Mesenchymal stem cell (in vitro differentiated cells and primary cell): ENCODE results near the gene PSMD3.

ENCODE experiments used
- DNase-seq: peaks from one replicate; pipeline ENCODE4 v3.0.0-alpha.2; 2013
- H2AFZ ChIP-seq: one replicate; pipeline ENCODE4 v1.6.1; 2013; ENCODE audit warnings: low read depth, mild to moderate bottlenecking, control low read depth, inconsistent platforms, low read length, moderate library complexity
- H2AK5ac ChIP-seq: 2 replicates; pipeline ENCODE4 v1.6.1; 2013; ENCODE audit warnings: low read length, moderate library complexity, mild to moderate bottlenecking, inconsistent platforms; ENCODE audit not compliant: severe bottlenecking
- H2BK120ac ChIP-seq: one replicate; pipeline ENCODE4 v1.6.1; 2013; ENCODE audit warnings: low read depth, mild to moderate bottlenecking, inconsistent platforms, low read length, moderate library complexity
- H2BK12ac ChIP-seq, 2 experiments: one replicate each; pipeline ENCODE4 v1.6.1; 2013; ENCODE audit warnings: inconsistent platforms in 2 of 2, low read length in 2 of 2, mild to moderate bottlenecking in 2 of 2, moderate library complexity in 2 of 2, control low read depth in 1 of 2
- H2BK15ac ChIP-seq: one replicate; pipeline ENCODE4 v1.6.1; 2013; ENCODE audit warnings: mild to moderate bottlenecking, low read depth, inconsistent platforms; ENCODE audit not compliant: poor library complexity, severe bottlenecking
- H2BK5ac ChIP-seq: 2 replicates; pipeline ENCODE4 v1.6.1; 2013; ENCODE audit warnings: low read depth, mild to moderate bottlenecking, low read length, control low read depth, inconsistent platforms; ENCODE audit not compliant: poor library complexity, severe bottlenecking
- H3K14ac ChIP-seq, 2 experiments: one replicate each; pipeline ENCODE4 v1.6.1; 2013; ENCODE audit warnings: inconsistent platforms in 2 of 2, low read length in 2 of 2, control low read depth in 1 of 2, mild to moderate bottlenecking in 1 of 2, moderate library complexity in 1 of 2
- H3K18ac ChIP-seq, 2 experiments: one replicate each; pipeline ENCODE4 v1.6.1; 2013; ENCODE audit warnings: inconsistent platforms in 2 of 2, low read length in 2 of 2, control low read depth in 1 of 2, low read depth in 1 of 2, mild to moderate bottlenecking in 1 of 2
- H3K23ac ChIP-seq, 2 experiments: one replicate each; pipeline ENCODE4 v1.6.1; 2013; ENCODE audit warnings: inconsistent platforms in 2 of 2, low read length in 2 of 2, mild to moderate bottlenecking in 2 of 2, moderate library complexity in 2 of 2, control low read depth in 1 of 2
- H3K27ac ChIP-seq: 2 replicates; pipeline ENCODE4 v1.5.1; 2013; ENCODE audit warnings: mild to moderate bottlenecking, moderate library complexity, low read length, control low read depth, inconsistent platforms; ENCODE audit not compliant: poor library complexity, severe bottlenecking
- H3K27me3 ChIP-seq, 2 experiments: 2 replicates each; pipeline versions ENCODE4 v1.6.1 to v1.7.0; 2013; ENCODE audit warnings: low read length in 2 of 2, mild to moderate bottlenecking in 2 of 2, moderate library complexity in 2 of 2, control low read depth in 1 of 2, inconsistent platforms in 1 of 2; ENCODE audit not compliant: control insufficient read depth in 1 of 2, insufficient read depth in 1 of 2
- H3K36me3 ChIP-seq, 2 experiments: 2 replicates each; pipeline versions ENCODE4 v1.6.1 to v1.7.0; 2013; ENCODE audit warnings: low read length in 2 of 2, control low read depth in 1 of 2, inconsistent platforms in 1 of 2, low read depth in 1 of 2, mild to moderate bottlenecking in 1 of 2; ENCODE audit not compliant: insufficient read depth in 2 of 2, control insufficient read depth in 1 of 2
- H3K4ac ChIP-seq, 2 experiments: one replicate each; pipeline ENCODE4 v1.6.1; 2013; ENCODE audit warnings: inconsistent platforms in 2 of 2, low read length in 2 of 2, mild to moderate bottlenecking in 2 of 2, moderate library complexity in 2 of 2, control low read depth in 1 of 2, low read depth in 1 of 2
- H3K4me1 ChIP-seq: 2 replicates; pipeline ENCODE4 v1.6.1; 2013; ENCODE audit warnings: low read depth, low read length, control low read depth; ENCODE audit not compliant: control insufficient read depth, insufficient read depth
- H3K4me2 ChIP-seq: 2 replicates; pipeline ENCODE4 v1.6.1; 2013; ENCODE audit warnings: low read length, mild to moderate bottlenecking, inconsistent platforms; ENCODE audit not compliant: poor library complexity, severe bottlenecking
- H3K4me3 ChIP-seq, 2 experiments: 2 replicates each; pipeline versions ENCODE4 v1.5.1 to v1.7.0; 2013; ENCODE audit warnings: low read length in 2 of 2, mild to moderate bottlenecking in 2 of 2, control low read depth in 1 of 2, low read depth in 1 of 2; ENCODE audit not compliant: insufficient read depth in 1 of 2
- H3K79me1 ChIP-seq: replicated peaks from 2 replicates; pipeline ENCODE4 v1.6.1; 2013; ENCODE audit warnings: mild to moderate bottlenecking, control low read depth, low read length, inconsistent platforms; ENCODE audit not compliant: poor library complexity, severe bottlenecking
- H3K9ac ChIP-seq: 2 replicates; pipeline ENCODE4 v1.7.0; 2013; ENCODE audit warnings: mild to moderate bottlenecking, low read length, moderate library complexity
- H3K9me3 ChIP-seq: 2 replicates; pipeline ENCODE4 v1.7.0; 2013; ENCODE audit warnings: mild to moderate bottlenecking, low read length; ENCODE audit not compliant: control insufficient read depth
- H4K8ac ChIP-seq: one replicate; pipeline ENCODE4 v1.6.1; 2013; ENCODE audit warnings: inconsistent platforms, mild to moderate bottlenecking, low read length, moderate library complexity
- H4K91ac ChIP-seq: one replicate; pipeline ENCODE4 v1.6.1; 2013; ENCODE audit warnings: mild to moderate bottlenecking, low read length, inconsistent platforms
- WGBS: methylation state at CpG from one replicate; pipeline ENCODE4 v1.1.7; 2013; ENCODE audit warnings: mixed read lengths; 5-methylcytosine and 5-hydroxymethylcytosine counted together

The PSMD3 gene

DNA sequence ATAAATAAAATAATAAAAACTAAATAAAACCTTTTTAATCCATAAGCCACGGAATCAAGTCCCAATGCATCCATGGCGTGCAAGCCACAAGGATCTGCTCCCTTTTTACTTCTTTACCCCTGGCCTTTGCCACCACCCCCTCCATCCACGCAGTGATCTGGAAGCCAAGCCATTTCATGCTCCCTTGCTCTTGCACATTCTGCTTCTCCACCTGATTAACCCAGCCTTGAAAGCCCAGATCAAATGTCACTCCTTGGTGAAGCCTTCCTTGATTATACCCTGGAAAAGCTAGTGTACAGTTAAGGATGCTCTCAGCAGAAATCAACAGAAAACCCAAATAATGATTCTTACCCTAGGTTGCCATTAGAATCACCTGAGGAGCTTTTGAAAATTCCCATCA lies 43.2 kb upstream of the PSMD3 start:
- Histone ChIP-seq H2BK12ac (no peak overlapping the region), H2BK5ac (no peak overlapping the region), H2BK120ac (no peak overlapping the region), H3K4me3 (no peak overlapping the region), H3K9ac (no peak overlapping the region), H3K9me3 (no peaks in the 10 kb centered on the region), H3K18ac (no peak overlapping the region), H3K14ac (no peak overlapping the region), H3K4me2 (no peak overlapping the region), H3K27ac (no peak overlapping the region), H4K8ac (no peak overlapping the region), H3K23ac (no peak overlapping the region), H2BK15ac (no peak overlapping the region), H3K36me3 (no peaks in the 10 kb centered on the region), H2AK5ac (no peak overlapping the region), H3K27me3 (peaks cover 0 to 2% of the 10 kb centered on the region in 2 experiments), H3K79me1 (no peaks in the 10 kb centered on the region), H3K4ac (no peak overlapping the region), H3K4me1 (peaks cover 9% of the 10 kb centered on the region), H2AFZ (no peak overlapping the region), H4K91ac (no peak overlapping the region)
- no peak for DNase-seq
- 88% methylated on average over 3 of the region's 3 CpGs for WGBS

DNA sequence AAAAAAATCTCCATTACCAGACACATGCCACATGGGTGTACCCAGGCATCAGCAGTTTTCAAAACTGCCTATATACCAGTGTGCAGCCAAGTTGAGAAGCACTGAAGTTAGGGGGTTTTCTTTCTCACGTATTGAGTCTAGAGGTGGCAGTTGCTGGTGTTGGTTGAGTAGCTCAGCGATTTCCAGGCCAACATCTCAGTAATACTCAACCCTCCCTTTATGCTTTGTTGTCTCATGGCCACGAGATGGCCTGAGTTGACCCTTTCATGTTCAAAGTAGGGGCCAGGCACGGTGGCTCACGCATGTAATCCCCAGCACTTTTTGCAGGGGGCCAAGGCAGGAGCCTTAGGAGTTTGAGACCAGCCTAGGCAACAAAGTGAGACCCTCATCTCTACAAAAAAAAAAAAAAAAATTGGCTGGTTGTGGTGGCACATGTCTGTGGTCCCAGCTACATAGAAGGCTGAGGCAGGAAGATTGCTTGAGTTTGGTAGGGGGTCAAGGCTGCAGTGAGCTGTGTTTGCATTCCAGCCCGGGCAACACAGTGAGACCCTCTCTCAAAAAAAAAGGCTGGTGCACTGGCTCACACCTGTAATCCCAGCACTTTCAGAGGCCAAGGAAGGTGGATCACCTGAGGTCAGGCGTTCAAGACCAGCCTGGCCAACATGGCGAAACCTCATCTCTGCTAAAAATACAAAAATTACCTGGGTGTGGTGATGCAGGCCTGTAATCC lies 42.3 kb upstream of the PSMD3 start:
- WGBS, result 89% methylated on average over 6 of the region's 8 CpGs
- no peak for DNase-seq
- Histone ChIP-seq H2AFZ (no peak overlapping the region), H3K18ac (no peak overlapping the region), H2AK5ac (no peak overlapping the region), H2BK120ac (no peak overlapping the region), H2BK5ac (no peak overlapping the region), H3K27ac (no peak overlapping the region), H3K36me3 (no peaks in the 10 kb centered on the region), H3K79me1 (no peaks in the 10 kb centered on the region), H3K14ac (no peak overlapping the region), H3K23ac (no peak overlapping the region), H3K4me2 (no peak overlapping the region), H4K8ac (no peak overlapping the region), H3K27me3 (peaks cover 5 to 8% of the 10 kb centered on the region in 2 experiments), H2BK12ac (no peak overlapping the region), H3K9me3 (no peaks in the 10 kb centered on the region), H2BK15ac (no peak overlapping the region), H4K91ac (no peak overlapping the region), H3K4ac (no peak overlapping the region), H3K9ac (no peak overlapping the region), H3K4me1 (peaks cover 9% of the 10 kb centered on the region), H3K4me3 (no peak overlapping the region)

DNA sequence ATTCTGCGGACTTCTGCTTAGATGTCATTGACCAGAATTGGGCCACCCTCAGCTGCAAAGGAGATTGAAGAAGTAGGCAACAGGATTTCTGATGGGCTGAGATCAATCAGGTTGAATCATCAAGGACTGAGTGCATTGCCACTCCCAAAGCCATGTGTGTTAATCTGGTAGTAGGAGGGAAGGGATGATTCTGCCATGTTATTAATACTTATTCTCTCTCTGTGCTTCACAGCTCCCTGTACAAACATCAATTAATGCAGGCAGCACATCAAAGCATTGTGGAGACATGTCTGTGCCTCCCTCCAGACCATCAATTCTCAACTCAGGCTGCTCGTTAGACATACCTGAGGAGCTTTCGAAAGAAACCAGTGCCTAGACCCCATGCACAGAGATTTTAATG lies 41.5 kb upstream of the PSMD3 start:
- Histone ChIP-seq H3K27ac (no peak overlapping the region), H3K9me3 (no peaks in the 10 kb centered on the region), H3K4me1 (peaks cover 9% of the 10 kb centered on the region), H2BK5ac (no peak overlapping the region), H3K18ac (no peak overlapping the region), H2AK5ac (no peak overlapping the region), H4K8ac (no peak overlapping the region), H3K4me3 (peak overlapping the region in 1 of 2 experiments; percentile 45), H3K14ac (no peak overlapping the region), H2BK120ac (no peak overlapping the region), H2BK12ac (no peak overlapping the region), H3K79me1 (no peaks in the 10 kb centered on the region), H3K23ac (no peak overlapping the region), H3K4me2 (no peak overlapping the region), H3K9ac (peak overlapping the region; percentile 81), H3K4ac (no peak overlapping the region), H4K91ac (no peak overlapping the region), H3K36me3 (no peaks in the 10 kb centered on the region), H3K27me3 (peaks cover 5 to 8% of the 10 kb centered on the region in 2 experiments), H2AFZ (no peak overlapping the region), H2BK15ac (no peak overlapping the region)
- no peak for DNase-seq
- 93% methylated on average over 2 of the region's 3 CpGs for WGBS

DNA sequence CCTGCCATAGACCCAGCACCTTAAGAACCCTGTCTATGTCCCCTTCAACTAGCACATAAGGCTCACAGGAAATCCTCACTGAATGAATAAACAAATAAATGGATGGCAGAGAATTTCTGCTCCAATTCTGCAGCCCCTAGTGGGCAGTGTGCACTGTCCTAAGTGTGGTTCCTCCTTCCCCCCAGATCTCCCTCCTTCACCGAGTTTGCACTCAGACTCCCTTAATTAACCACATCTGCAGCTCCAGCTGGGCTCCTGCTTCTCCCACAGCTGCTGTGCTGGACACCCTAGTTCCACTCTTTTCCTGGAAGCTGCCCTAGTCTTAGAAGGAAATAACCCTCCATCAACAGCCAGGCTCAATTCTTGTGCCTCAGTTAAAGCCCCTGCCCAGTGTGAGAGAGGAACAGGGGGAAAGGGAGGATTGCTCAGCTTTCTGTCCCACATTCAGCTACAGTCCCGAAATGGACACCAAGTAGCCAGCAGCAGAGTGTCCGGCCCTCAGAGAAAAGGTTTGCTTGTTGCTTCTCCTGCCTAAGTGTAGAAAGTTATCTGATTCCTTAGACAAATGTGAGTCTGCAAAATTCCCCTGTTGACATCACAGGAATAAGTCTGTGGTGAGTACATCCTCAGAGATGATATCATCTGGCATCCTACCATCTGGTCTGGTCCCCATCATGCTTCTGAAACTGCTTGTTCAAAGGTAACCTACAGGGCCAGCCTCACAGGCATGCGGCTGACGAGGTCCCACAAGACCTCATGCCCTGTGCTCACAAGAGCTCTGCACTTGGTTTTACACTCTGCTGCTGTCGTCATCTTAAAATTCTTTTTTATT lies 40.8 kb upstream of the PSMD3 start:
- no peak overlapping the region for H2AK5ac ChIP-seq

More for the DNA sequence above, 40.8 kb upstream of the PSMD3 start:
- no peak overlapping the region for H3K14ac ChIP-seq
- H3K36me3 ChIP-seq, result no peaks in the 10 kb centered on the region
- H3K4ac ChIP-seq, result no peak overlapping the region
- peak overlapping the region in 1 of 2 experiments; percentile 45 for H3K4me3 ChIP-seq
- H3K4me2 ChIP-seq, result no peak overlapping the region
- 57% methylated on average over 6 of the region's 6 CpGs for WGBS
- no peak overlapping the region for H2AFZ ChIP-seq
- peak overlapping the region; percentile 67 for H4K8ac ChIP-seq
- peaks cover 9% of the 10 kb centered on the region for H3K4me1 ChIP-seq
- peak overlapping the region; percentile 52 for H3K27ac ChIP-seq
- peak overlapping the region in 1 of 2 experiments; percentile 78 for H3K18ac ChIP-seq
- peak overlapping the region; percentile 81 for H3K9ac ChIP-seq
- no peak overlapping the region for H2BK15ac ChIP-seq
- peaks cover 5 to 8% of the 10 kb centered on the region in 2 experiments for H3K27me3 ChIP-seq
- no peak overlapping the region for H3K23ac ChIP-seq
- no peaks in the 10 kb centered on the region for H3K79me1 ChIP-seq
- H2BK120ac ChIP-seq, result no peak overlapping the region
- H4K91ac ChIP-seq, result peak overlapping the region; percentile 23
- H2BK12ac ChIP-seq, result peak overlapping the region in 1 of 2 experiments; percentile 56
- H2BK5ac ChIP-seq, result no peak overlapping the region
- no peaks in the 10 kb centered on the region for H3K9me3 ChIP-seq
- peak; percentile 90 for DNase-seq
